Activated CD8-positive, alpha-beta T cell treated with anti-CD3 and anti-CD28 coated beads for 36 hours (primary cell): ENCODE results near the gene ARHGAP31. TPM values are rescaled to one million over a fixed set of nuclear protein-coding genes. Genes with fewer than 3 reads are reported as not detected.

ENCODE experiments used
- ATAC-seq: fragments of 200-7000 bp; cut with Tn5 transposase; one replicate; pipeline ENCODE4 v1.10.0; 2021; ENCODE audit warnings: mild to moderate bottlenecking, moderate library complexity
- CTCF ChIA-PET: fragments of 350-600 bp; sonication (Branson Sonifier 250); formaldehyde crosslinking; loops from one replicate; lab custom pipeline; 2021; ENCODE audit warnings: antibody characterized with exemption; lab: Charles Lee
- POLR2A ChIA-PET: fragments of 350-600 bp; sonication (Branson Sonifier 250); formaldehyde crosslinking; loops from one replicate; lab custom pipeline; 2021; ENCODE audit warnings: antibody characterized with exemption; lab: Charles Lee
- DNase-seq: peaks from one replicate; pipeline ENCODE4 v3.0.0-alpha.2; 2020
- H3K27ac Mint-ChIP-seq: one replicate; pipeline ENCODE4 v1.8.0; 2021; ENCODE audit warnings: mild to moderate bottlenecking, mixed read lengths
- H3K27me3 Mint-ChIP-seq: one replicate; pipeline ENCODE4 v1.8.0; 2021; ENCODE audit warnings: mixed read lengths
- H3K36me3 Mint-ChIP-seq: one replicate; pipeline ENCODE4 v1.8.0; 2021; ENCODE audit warnings: low read depth, mixed read lengths
- H3K4me1 Mint-ChIP-seq: one replicate; pipeline ENCODE4 v1.8.0; 2021; ENCODE audit warnings: low read depth, mixed read lengths
- H3K4me3 Mint-ChIP-seq: one replicate; pipeline ENCODE4 v1.8.0; 2021; ENCODE audit warnings: mild to moderate bottlenecking, moderate library complexity, mixed read lengths
- H3K9me3 Mint-ChIP-seq: one replicate; pipeline ENCODE4 v1.8.0; 2021; ENCODE audit warnings: mixed read lengths
- CTCF ChIP-seq: fragments of 200-600 bp; IDR thresholded peaks from one replicate; pipeline ENCODE4 v1.8.0; 2022; ENCODE audit warnings: antibody characterized with exemption, mild to moderate bottlenecking
- intact Hi-C: fragments of 100-400 bp; cut with micrococcal nuclease; formaldehyde crosslinking; loops from one replicate; pipeline ENCODE4 v1.10.0; 2022
- total RNA-seq, 2 experiments: library from RNA; stranded (reverse); gene quantifications; one replicate each; pipeline ENCODE4 v1.2.3, GENCODE V29; 2021

Gene ARHGAP31
- total RNA-seq, 2 experiments from 2014 or later = 6.6 to 8.0 TPM

GRCh38 chr3:119276680-119277079, 17.5 kb upstream of the ARHGAP31 start:
- Mint-ChIP-seq H3K4me1 (peaks cover 10% of the 10 kb centered on the region), H3K27me3 (no peaks in the 10 kb centered on the region), H3K4me3 (no peak overlapping the region), H3K27ac (no peak overlapping the region), H3K9me3 (peaks cover 3% of the 10 kb centered on the region), H3K36me3 (no peaks in the 10 kb centered on the region)
- DNase-seq = no peak
- ChIA-PET POLR2A (interaction anchor here (1.1 kb wide), 1 partner anchor 49 kb away, joined by 3 read pairs; no protein-coding TSS in a partner anchor), CTCF (interaction anchor here (0.9 to 4.0 kb wide), 3 partner anchors 9 to 76 kb away, joined by 3 to 41 read pairs (median 4); no protein-coding TSS in a partner anchor)
- ATAC-seq = no peak
- intact Hi-C loops = loop anchor here (5.0 kb wide), 1 partner anchor 76 kb away; no protein-coding TSS in a partner anchor
- TF ChIP-seq CTCF = no peak

- CTCF ChIA-PET = interaction anchor here (1.0 kb wide), 1 partner anchor 73 kb away, joined by 3 read pairs; no protein-coding TSS in a partner anchor
- TF ChIP-seq CTCF = no peak
- Mint-ChIP-seq H3K4me1 (peaks cover 10% of the 10 kb centered on the region), H3K4me3 (no peak overlapping the region), H3K27ac (no peak overlapping the region), H3K36me3 (peaks cover 5% of the 10 kb centered on the region), H3K27me3 (no peaks in the 10 kb centered on the region), H3K9me3 (peaks cover 17% of the 10 kb centered on the region)
- POLR2A ChIA-PET = no interaction called here
- DNase-seq = no peak
- intact Hi-C loops = loop anchor here (5.0 kb wide), 1 partner anchor 73 kb away; no protein-coding TSS in a partner anchor
- ATAC-seq = no peak
These were observed 15.1 kb upstream of the ARHGAP31 start for GRCh38 chr3:119279101-119279554.

- DNase-seq = no peak
- no peak for TF ChIP-seq CTCF
- no peak overlapping the region for H3K4me3 Mint-ChIP-seq
- POLR2A ChIA-PET = no interaction called here
- CTCF ChIA-PET = interaction anchor here (1.0 kb wide), 2 partner anchors 13 to 73 kb away, joined by 3 read pairs; no protein-coding TSS in a partner anchor
- H3K27me3 Mint-ChIP-seq = no peaks in the 10 kb centered on the region
- H3K36me3 Mint-ChIP-seq = peaks cover 5% of the 10 kb centered on the region
- no peak for ATAC-seq
- peaks cover 7% of the 10 kb centered on the region for H3K4me1 Mint-ChIP-seq
- intact Hi-C loops = loop anchor here (5.0 kb wide), 1 partner anchor 73 kb away; no protein-coding TSS in a partner anchor
- no peak overlapping the region for H3K27ac Mint-ChIP-seq
- H3K9me3 Mint-ChIP-seq = peaks cover 17% of the 10 kb centered on the region
These were observed 14.5 kb upstream of the ARHGAP31 start for GRCh38 chr3:119279584-119280243.

- intact Hi-C loops = no loop called here
These were observed 5.3 kb upstream of the ARHGAP31 start for GRCh38 chr3:119288669-119289403.

More at GRCh38 chr3:119288669-119289403, 5.3 kb upstream of the ARHGAP31 start:
- Mint-ChIP-seq H3K4me1 (peaks cover 14% of the 10 kb centered on the region), H3K4me3 (no peak overlapping the region), H3K9me3 (peaks cover 15% of the 10 kb centered on the region), H3K27ac (no peak overlapping the region), H3K36me3 (peaks cover 3% of the 10 kb centered on the region), H3K27me3 (no peaks in the 10 kb centered on the region)
- TF ChIP-seq CTCF = no peak
- ChIA-PET POLR2A (no interaction called here), CTCF (interaction anchor here (1.0 to 1.2 kb wide), 2 partner anchors 11 to 14 kb away, joined by 3 to 4 read pairs; no protein-coding TSS in a partner anchor)
- DNase-seq = no peak
- no peak for ATAC-seq
